Cerebellar cortex (tissue), 1 donor: ENCODE results near the gene MLIP.
"Not testable (repeated sequence)": the region's sequence is repeated elsewhere in the genome, so short reads cannot be mapped to it uniquely, and the experiment has no call there.

Experiments
- DNase-seq: peaks from one replicate; pipeline ENCODE4 v3.0.0-alpha.2; 2015; ENCODE audit warnings: low spot score

The MLIP gene

DNA sequence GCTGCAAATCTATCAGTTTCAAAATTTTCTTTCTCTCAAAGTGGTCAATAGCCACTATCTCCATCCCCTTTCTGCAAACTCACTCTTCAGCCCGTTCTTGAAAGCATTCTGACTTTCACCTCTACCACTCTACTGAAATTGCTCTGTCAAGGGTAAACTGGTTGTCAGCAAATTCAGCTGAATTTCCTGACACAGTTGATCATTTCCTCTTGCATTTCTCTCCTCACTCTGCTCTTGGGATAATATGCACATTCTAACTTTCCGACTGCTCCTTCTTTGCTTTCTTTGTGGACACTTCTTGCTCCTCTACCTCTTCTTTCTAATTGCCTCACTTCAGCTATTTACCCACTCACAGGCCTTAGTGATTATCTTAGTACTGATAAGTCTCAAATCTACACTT is 123.3 kb downstream of the MLIP start:
- no peak for DNase-seq

DNA sequence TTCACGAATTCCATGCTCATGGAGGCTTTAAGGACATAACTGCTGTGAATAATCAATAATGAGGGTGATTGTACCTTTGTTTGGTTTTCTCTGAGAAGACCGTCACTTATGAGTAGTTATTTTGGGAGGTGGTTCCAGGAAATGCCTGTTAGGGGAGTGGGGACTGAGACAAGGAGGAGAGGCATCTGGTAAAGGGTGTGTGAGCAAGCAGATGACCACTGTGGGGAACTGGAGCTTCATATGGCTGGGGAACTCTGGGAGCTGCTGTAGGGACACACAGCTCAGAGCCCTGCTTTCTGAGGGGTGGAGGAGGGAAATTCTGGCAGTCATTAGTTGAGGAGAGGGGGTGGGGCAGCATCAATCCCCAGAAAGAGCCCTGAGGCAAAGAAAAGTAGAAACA is 125.7 kb downstream of the MLIP start:
- no peak for DNase-seq

DNA sequence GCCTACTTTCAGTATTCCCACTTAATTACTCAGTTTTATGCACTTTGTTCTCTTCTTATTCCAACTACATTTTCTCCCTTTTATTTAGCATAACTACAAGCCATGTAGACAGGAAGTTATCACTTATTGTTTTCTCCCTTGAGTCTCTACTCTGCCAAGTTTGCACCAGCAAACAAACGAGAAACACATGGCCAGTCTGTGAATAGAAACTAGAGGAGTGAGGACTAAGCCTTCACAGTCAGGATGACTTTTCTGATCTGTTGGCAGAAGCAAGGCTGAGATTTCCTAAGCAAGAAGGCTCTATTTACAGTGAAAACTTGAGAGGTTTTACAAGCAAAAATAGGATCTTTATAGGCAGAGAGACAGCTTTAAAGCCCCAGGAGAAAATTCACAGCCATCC is 127.2 kb downstream of the MLIP start:
- DNase-seq, result no peak

DNA sequence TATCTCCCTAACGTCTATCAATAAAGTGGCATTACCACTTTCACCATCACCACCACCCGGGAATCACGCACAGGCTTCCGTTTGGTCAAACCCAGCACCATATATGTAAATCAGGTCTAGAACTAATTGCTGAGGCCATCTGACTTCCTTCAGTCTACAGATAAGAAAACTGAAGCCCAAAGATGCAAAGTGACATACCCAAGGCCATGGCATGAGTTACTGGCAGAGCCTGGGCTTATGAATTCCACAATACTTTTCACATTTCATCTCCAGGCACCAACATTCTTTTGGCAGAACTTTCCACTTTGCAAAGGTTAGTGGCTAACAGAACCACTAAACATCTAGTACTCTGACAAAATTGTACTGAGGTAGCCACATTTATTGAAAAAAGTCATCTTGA is 132.5 kb downstream of the MLIP start:
- no peak for DNase-seq

DNA sequence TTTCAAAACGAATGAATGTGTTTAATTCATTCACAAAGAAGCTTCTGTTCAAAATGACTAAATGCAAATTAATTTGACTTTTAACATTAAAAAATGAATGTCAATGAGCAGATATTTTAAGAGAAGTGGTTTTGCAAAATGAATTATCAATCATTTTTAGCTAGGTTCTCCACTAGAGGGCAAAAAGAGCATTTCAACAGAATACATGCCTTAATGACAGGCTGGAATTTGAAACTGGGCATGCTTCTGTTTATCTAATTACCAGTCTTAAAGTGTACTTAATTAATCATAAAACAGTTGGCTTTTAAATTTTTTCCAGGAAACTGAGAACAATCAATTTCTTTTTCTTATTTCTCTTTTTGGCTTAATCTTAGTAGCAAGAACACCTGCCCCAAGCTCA is 133.2 kb downstream of the MLIP start:
- no peak for DNase-seq

DNA sequence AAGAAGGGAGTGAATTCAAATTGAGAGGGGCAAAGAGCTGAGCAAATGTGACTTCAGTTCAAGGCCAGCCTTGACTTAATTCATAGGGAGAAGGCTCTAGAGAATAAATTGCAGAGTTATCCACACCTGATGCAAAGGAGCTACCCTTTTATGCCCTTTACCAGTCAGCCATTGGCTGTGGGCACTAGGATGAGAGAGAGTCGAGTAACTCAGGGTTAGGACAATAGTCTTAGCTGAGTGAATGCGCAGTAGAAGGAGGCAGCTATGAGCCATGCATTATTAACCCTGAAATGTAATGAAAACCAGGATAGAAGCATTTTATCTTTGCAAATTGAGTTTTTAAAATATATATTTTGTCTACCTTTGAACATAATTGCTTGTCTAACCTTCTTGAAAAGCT is 134.0 kb downstream of the MLIP start:
- DNase-seq, result no peak

DNA sequence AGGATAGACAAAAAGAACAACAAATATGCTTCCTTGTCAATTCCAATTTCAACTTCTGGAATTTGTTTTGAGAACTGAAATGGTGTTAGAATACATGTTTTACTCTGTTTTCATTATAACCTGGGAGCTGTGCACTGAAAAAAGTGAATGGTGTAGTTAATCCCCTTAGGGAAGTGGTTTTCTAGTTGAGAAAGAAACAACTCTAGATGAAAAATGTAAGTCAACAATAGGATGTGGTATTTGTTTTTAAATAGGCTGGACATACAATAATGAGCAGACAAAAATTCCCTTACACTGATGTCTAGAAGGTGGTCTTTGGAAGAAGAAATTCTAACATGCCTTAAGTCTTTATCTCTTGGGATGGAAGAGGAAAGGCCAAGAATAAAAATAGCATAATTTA is 137.1 kb downstream of the MLIP start:
- no peak for DNase-seq

DNA sequence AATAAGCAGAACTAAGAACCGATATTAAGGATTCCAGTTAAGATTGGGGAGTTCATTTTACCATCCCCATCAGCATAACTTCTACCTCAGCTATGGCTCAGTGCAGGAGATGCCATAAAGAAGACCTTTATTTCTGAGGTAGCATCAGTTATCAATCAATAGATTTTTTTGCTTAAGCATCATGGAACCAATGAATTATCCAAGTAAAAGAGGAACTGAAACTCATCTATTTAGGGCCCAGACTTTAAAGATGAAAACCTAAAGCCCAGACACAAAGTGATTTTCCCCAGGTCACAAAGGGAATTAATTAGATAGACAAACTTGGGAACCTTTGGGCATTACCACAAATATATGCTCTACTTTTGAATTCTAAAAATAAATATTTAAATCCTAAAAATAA is 137.8 kb downstream of the MLIP start:
- DNase-seq, result no peak

DNA sequence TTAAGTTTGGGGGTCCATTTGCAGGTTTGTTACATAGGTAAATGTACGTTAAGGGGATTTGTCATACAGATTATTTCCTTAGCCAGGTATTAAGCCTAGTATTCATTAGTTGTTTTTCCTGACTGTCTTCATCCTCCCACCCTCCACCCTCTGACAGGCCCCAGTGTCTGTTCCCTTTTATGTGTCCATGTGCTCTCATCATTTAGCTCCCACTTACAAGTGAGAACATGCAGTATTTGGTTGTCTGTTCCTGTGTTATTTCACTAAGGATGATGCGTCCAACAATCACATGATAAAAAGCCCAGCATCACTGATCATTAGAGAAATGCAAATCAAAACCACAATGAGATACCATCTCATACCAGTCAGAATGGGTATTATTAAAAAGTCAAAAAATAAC is 138.6 kb downstream of the MLIP start:
- not testable (repeated sequence) for DNase-seq

DNA sequence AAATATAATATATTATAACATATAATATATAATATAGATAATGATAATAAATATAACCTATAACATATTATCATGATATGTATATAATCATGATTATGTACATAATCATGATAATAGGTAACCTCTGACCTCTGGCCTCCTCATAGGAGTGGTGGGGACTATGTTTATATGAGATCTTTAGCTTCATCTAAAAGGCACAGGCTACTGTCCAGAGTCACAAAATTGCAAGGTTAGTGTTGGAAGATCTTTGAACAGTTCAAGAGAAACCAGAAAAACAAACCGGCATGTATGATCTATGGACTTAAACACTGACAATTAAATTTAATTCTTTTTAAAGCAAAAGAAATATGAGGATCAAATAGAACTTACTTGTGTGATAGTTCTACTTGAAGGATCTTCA is 141.3 kb downstream of the MLIP start:
- no peak for DNase-seq

DNA sequence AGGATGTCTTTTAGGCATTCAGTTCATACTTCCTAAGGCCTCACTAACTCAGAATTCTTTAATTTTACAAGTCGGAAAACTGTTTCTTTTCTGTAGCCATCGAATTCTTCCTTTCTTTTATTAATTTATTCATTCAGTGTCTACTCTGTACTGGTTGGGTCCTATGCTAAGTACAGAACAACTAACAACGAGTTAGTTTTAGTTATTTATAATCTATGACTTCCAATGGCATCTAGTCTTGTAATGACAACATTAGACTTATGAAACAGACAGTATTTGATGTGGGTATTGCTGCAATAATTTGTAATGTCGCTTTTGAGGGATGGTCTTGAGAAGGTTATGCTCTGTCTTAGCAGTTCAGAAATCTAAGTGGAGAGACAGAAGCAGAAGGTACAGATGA is 141.7 kb downstream of the MLIP start:
- no peak for DNase-seq

DNA sequence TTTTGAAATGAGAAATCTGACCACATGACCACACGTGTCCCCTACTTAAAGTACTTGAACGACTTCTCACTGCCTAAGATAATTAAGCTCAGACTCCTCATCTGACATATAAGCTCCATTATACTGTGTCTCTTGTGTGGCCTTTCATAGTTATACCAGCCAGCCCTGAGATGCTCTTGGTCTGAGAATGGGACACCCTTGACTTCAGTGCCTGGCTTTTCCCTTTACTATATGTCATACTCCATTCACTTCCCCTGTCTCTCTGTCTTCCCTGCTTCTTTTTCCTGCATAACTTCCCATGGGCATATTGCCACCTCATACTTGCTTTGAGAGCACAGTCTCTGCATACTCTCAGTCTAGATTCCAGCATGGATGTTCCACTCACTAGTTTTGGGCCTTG is 143.6 kb downstream of the MLIP start:
- no peak for DNase-seq

DNA sequence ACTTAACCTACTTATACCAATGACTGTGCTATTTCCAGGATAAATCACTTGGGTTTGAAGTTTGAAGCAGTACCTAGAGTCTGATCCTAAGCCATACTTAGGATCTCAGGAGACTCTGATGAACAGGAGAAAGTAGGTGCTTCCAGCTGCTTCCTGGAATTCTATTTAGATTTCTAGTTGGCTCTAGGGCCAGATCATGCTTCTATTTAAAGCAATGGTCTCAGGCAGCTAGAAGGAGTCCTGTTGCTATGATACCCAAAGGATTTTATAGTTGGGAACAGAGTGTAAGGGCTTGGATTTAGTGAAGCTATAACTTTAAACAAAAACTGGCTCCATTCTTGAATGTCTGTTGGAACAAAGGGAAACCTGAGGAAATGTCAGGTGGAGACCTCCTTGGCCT is 144.6 kb downstream of the MLIP start:
- DNase-seq, result no peak

DNA sequence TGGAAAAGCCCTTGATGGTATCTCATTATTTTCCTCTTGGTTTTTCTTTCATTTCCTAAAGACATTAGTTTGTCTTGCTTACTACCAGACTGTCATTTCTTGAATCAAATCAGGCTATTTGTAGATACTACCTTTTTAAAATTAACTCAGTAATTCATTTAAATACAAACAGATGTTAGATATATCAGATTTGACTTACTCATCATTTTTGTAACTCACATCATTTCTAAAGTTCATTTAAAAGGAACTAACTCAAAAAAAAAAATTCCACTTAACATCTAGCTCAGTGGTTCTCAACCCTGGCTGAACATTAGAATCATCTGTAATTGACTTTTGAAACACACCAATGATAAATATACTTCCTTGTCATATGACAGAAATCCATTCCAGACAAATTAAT is 148.8 kb downstream of the MLIP start:
- DNase-seq, result no peak

DNA sequence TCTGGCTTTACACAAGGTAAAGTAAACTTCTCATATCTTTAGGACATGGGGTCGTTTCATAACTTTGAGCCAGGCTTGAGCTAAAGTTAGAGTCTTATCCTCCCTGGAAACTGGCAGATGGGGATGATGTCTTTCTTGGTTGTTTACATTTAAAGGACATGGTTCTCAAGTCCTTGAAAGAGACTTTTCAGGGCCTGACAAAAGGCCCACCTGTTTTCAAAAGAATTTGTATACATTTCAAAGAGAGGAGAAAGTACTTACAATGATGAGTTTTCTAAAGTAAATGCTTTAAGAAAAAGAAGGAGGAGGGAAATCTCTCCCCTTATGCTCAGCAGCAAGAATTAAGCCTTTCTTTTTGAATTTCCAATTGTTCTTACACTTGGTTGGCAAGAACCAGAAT is 151.3 kb downstream of the MLIP start:
- DNase-seq, result no peak

DNA sequence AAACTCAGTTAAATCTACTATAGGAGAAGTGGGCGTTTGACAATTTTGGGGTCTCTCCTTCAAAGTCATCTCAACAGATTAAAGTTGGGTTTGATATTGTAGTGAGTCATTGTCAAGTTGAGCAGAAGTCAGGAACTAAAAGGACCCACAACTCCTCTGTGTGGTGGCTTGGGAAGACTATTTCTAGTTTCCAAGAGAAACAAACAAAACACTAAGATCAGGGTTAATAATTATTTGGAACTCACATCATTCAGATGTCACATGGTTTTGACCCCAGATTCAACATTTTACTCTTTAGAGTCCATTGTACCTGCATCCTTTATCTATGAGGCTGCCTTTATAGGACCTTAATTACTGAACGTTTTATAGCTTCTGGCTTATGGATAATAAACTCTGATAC is 151.7 kb downstream of the MLIP start:
- DNase-seq, result no peak

DNA sequence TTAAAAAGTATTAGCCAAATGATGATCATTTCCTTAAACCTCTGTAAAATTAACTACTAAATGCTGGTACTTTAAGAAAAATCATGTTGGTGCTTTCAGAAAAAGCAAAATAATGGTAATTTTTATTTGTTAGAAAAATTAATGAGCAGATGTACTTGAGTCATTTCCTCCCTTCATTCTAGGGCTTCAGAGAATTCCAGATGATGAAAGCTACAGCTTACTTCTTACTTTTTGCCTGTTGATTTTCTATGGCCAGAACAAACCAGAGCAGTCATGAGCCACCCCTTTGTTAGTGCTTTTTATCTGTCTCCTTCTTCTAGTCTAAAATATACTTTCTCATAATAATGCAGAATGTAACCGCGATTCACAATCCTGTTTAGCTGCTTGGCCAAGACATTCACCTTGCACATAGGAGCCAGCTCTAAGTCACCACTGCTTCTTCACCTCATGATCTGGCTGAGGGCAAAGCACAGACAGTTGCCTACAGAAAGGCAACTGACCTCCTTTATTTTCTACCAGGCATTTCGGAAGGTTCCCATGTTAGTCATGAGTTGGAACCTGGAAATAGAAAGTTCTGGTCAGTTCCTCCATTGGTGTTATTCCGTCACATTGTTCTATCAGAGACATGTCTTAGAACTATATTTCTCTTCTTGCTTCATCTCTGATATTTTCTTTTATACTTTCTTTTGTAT is 153.5 kb downstream of the MLIP start:
- DNase-seq, result no peak

DNA sequence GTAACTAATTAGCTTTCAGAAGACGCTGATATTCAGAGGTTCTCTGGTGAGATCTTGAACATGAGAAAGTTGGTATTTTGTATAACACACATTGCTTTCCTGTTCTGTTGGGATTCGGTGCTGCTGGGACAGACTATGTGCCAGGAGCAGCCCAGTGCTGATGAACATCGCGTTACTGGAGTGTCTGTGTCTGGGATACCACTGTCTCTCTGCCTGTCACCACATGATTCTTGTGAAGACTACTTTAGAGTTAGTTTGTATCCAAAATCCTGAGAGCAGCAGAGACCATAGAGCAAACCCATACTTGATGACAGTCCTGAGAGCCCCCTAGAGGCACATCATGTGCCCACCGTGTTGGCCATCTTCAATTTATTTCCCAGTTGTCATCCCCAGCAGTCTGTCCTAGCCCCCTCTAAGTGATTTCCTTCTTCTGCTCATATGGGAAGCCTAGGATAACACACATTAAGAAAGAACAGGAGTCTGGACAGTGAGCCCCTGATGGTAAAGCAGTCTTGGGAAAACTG is 155.2 kb downstream of the MLIP start:
- DNase-seq, result no peak

DNA sequence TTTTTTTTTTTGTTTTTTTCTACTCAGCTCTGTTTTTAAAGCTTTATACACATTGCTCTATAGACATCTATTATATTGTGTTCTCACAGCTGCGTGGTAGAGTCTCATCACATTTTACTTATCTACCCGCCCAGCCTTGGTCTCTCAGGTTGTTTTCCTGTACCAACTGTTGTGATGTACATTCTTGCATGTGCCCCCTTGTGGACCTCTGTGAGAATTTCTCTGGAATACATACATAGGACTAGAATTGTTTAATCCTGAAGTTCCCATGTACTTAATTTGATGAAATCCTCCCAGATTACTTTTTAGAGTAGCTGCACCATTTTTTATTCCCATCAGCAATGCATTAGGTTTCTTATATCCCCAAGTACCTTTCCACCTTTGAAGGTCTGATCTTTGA is 156.6 kb downstream of the MLIP start:
- peak; percentile 33 for DNase-seq

DNA sequence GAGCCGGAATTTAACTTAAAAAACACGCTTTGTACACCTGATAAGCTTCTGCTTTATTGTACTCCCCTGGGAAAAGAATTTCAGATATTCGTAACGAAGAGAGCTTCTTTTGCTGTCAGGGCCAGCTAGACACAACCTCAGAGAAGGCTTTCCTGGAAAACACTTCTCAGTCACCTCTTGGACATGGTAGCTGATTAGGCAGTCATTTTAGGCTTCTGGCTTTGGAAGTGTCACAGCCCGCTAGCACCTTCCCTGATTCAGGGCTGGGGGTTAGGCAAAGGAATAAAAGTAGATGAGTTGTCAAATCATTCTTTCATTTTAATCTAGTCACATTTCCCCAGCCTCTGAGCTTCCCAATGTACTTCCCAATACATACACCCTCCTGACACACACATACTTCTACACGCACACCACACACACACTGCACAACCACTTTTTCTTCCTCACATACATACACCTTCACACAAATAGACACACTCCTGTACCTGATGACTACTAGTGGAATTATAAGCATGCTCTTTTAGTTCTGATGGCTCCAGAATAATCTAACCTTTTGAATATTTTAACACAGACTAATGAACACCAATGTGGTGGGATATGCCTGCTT is 162.1 kb downstream of the MLIP start:
- DNase-seq, result no peak

DNA sequence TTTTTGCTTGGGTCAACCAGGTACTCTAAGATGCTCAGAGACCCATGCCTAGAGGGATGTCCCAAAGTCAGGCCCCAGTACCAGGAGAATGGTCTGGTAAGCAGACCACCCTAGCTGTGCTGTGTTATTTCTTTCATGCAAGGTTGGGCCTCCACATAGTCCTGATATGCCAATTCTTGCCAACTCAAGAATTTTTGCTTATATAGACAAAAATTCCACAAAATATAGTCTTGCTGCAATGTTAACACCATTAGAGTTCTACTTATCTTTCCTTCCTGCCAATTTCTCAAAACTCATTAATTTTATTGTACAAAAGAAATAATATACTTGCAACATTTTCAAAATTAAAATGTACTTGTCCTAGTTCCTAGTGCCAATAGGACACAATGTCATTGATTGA is 163.1 kb downstream of the MLIP start:
- DNase-seq, result no peak

DNA sequence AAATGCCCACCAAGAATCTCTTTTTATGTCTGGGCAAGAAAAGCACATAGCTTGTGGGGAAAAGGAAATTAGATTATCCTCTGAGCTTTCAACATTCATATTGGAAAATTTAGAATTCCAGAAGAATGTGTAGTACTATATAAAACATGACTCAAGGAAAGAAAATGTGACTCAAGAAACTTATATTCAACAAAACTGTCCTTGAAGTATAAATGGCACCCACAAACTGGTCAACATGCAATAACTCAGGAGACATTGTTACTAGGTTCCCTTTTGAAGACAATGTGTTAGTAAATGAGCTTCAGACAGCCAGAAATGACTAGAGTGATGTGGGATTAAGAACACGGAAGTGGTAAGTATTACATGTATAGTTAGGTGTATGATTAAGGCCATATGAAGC is 170.9 kb downstream of the MLIP start:
- no peak for DNase-seq

DNA sequence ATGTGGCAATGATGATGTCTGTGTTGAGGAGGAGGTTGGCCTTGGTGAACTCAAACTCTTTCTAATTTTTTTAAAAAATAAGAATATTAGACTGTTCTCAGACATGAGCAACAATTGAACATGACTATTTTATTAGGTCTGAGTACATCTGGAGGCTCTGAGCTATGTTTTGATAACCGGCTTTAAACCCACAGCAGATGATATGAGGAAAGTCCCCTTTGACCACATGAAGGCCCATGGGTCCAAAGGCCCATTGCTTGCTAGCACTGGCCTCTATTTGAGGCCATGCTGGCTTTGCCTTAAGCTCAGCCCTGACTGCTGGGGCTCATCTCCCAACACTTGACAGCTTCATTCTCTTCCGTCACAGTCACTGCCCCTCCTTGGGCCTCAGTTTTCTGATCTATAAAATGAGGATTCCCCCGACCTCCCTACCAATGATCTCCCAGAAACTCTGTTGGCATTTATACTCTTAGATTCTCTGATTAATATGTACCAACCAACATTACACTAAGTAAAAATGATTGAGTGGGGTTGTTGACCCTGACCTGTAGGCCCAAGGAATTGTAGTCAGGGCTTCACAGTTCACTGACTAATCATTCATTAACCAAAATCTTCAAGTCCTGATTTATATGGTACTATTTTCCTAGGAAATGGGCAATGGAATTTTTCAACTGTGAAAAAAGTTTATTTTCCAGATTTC is 173.1 kb downstream of the MLIP start:
- DNase-seq, result no peak

DNA sequence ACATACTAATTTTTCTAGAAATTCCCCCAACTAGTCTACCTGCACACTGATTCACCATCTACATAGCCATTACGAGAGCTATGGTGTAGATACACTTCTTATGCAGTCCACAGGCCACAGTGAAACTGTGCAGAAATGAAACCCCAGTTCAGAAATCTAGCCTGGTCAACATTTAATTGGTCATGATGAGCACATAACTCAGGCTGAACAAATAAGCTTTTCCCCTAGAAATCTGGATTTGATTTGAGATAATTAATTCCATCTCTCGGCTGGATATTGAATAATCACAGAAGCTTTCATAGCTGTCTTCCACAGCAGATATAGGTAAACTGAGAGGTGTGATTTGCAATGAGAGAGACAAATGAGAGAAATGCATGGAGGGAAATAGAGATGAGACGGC is 174.4 kb downstream of the MLIP start:
- DNase-seq, result no peak
